GM19035 (cell line): ENCODE measurements around the gene TCP11.

Experiments
- ATAC-seq: cut with Tn5 transposase; IDR thresholded peaks from one replicate; pipeline ENCODE4 v1.9.1; 2021; ENCODE audit not compliant: unreplicated experiment

The TCP11 gene

GRCh38 chr6:35141007-35141655, at the start of gene TCP11:
TSS of gene TCP11 (minus strand) at chr6:35141339. CDS start at chr6:35140870, 469 bp downstream.
- no peak for ATAC-seq

- no peak for ATAC-seq
These were observed 49.2 kb upstream of the TCP11 start for GRCh38 chr6:35190306-35190705.

DNA sequence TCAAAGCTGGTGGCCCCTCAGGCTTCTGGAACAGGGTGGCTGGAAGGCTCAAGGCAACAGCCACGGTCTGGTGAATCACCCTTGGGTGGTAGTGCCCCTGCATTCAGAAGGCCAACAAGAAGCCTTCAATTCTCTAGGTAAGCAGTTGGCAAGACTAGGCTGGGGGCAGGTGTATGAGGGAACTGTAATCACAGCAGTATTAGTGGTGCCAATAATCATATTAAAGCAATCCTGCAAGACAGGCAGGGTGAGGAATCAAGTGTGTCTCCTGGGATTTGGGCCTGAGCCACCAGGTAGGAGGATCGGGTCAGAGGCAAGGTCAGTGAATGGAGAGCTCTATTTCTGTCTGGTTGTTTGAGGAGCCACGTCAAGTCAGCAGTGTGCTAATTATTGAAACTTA, 47.7 kb upstream of the TCP11 start:
- ATAC-seq, result no peak

- ATAC-seq, result no peak
These were observed 45.4 kb upstream of the TCP11 start for GRCh38 chr6:35186571-35186970.

DNA sequence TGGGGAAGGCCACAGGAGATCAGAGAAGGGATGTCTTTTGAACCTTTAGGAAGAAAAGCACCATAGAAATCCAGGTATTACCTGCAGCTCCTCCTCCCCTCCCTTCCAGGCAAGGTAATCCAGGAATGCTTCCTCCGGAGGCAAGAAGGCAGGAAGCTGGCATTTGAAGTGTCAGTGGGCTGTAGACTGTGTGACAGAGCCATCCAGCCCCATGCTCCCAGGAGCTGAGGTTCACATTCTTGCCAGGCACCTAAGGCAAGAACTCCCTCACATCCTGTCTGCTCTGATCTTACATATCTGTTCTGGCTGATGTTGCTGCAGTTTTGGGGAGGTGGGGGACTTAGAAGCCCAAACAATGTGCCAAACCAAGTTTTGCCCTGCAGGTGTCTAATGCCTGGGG, 44.8 kb upstream of the TCP11 start:
- no peak for ATAC-seq

- ATAC-seq, result no peak
These were observed 44.2 kb upstream of the TCP11 start for GRCh38 chr6:35185302-35185681.

DNA sequence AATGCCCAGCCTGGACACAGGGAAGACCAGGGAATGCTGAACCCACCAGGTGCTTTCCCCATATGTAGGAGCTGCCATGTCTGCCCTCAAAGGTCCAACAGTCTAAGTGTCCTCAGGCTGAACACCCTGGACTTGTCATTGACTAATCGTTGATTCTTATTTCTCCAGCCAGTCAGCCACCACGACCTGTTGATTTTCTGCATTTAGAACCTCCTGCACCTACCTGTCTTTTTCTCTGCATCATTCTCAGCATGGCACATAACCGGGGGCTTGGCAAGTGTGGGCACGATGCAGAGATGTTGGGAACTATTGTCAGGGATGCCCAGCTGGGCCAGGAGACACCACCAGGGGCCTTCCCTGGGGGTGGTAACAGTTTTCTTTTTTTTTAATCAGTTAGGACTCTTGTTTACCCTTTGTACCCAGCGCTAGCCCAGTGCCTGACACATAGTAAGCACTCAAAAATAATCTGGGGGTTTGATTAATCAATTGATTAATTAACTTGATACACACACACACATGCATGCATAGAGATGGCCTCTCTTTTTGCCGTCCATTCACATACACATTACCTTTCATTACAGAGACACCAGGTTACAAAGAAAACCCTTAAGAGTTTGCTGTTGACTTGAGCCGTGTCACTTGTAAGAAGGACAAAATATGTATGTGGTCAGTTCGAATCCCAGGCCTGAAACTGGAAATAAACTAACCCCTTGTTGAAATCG, 43.6 kb upstream of the TCP11 start:
- ATAC-seq, result no peak

GRCh38 chr6:35183935-35184334, 42.8 kb upstream of the TCP11 start:
- ATAC-seq, result no peak

- no peak for ATAC-seq
These were observed 42.1 kb upstream of the TCP11 start for GRCh38 chr6:35183281-35183680.

GRCh38 chr6:35181933-35182612, 40.9 kb upstream of the TCP11 start:
- no peak for ATAC-seq

GRCh38 chr6:35181308-35181932, 40.3 kb upstream of the TCP11 start:
- ATAC-seq, result no peak

DNA sequence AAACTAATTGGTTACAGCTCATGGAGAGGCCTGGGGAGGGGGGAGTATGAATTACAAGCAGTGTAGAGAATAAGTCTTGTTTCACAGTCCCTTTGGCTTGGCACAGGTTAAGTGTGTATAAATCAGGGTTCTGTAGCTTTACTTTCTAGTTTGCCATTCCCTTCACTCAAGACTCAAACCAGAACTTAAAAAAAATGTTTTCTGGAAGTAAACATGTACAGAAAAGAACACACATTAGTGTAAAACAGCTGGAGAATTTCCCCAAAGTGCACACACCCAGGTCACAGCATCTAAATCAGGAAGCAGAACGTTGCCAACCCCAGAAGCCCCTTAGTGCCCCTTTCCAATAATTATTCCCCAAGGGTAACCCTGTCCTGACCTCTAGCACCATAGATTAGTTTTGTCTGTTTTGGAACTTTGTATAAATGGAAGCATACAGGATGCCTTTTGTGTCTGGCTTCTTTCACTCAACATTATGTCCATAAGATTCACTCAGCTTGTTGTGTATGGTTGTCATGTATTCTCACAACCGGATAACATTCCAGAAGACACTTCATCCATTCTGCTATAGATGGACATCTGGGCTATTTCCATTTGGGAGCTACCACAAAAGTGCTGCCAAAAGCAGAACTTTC, 38.9 kb upstream of the TCP11 start:
- ATAC-seq, result no peak

DNA sequence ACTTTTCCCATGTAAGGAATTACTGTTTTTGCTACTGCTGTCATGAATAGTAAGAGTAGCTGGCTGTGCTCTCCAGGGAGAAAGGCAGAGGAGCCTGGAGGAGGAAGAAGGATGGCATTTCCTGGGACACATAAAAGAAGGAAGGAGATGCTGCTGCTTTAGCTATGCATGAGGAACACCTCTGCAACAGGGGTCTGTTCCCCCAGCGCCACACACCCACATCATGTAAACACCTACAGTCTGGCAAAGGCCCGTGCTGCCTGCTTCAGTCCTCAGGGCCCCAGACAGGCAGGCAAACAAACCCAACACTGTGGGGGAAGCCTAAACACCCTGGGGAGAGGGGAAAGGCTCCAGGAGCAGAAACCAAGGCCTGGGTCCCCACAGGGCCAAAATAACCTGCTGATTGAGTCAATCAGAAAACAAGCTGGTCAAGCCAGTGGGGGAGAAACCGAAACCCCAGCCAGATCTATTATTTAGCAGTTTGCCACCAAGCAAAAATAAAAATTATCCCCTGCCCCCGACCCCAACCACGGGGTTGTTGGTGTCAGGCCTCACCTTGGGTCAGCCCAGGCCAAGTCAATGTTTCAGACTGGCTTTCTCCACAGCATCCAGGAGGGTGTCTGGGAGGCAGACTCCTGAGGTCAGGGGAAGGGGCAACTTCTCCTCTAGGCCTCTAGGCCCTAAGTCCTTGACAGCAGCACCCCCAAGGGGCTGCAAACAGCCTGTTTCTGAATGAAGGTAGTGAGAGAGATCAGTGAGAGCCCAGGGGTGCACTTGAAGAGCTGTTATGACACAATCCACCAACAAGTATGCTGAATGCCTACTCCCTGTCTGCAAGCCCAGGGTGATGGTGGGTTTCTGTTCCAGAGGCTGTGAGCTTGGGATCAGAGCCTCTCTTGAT, 38.0 kb upstream of the TCP11 start:
- ATAC-seq, result no peak

DNA sequence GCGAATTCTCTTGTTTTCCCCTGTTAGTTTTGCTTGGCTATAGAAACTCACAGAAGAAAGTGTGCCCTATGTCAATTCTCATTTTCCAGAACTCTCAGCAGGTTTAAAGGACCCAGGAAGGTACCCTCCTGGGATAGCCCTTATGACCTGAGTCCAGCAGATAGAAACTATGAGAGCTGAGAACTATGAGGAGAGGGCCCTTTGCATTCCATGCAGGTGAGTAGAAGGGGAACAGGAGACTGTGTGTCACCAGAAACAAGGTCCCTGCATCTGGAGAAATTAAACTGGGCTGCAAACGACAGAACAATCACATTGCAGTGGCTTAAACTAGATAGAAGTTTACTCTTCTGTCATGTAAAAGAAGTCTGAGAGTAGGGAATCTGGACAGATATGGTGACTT, 36.9 kb upstream of the TCP11 start:
- ATAC-seq, result no peak

DNA sequence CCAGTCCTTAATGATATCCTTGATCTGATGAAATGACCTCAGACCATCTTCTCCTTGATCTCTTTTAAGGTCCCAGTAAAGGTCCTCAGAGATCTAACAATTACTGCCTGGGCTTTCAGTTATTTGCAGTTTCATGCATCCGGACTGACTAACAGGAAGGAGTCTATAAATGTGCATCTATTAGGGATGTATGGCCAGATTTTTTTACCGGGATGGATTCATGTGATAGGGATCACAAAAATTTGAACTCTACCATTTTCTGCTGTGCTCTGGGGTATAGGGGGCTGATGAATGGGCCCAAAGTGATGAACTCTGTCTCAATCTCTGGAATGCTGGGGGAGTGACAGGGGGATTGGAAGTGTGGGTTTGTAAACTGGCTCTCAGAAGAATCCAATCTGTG, 36.5 kb upstream of the TCP11 start:
- no peak for ATAC-seq

- no peak for ATAC-seq
These were observed 36.0 kb upstream of the TCP11 start for GRCh38 chr6:35177157-35177556.

- no peak for ATAC-seq
These were observed 35.3 kb upstream of the TCP11 start for GRCh38 chr6:35176301-35177024.

DNA sequence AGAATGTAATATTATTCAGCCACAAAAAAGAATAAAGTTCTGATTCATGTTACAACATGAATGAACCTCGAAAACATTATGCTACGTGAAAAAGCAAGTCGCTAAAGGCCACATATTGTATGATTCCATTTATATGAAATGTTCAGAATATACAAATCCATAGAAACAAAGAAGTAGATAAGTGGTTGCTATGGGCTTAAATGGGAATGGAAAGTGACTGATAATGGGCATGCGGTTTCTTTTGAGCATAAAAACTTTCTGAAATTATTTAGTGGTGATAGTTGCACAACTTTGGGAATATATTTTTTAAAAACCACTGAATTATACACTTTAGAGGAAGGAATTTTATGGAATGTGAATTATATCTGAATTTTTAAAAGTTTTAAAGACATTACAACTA, 33.4 kb upstream of the TCP11 start:
- ATAC-seq, result no peak

GRCh38 chr6:35174088-35174434, 32.9 kb upstream of the TCP11 start:
- no peak for ATAC-seq
